GM13977 (cell line): ENCODE data around the gene HEMGN.

Source experiments
- DNase-seq: peaks from one replicate; pipeline ENCODE4 v3.0.0; 2012; ENCODE audit warnings: low spot score
- CTCF ChIP-seq: IDR thresholded peaks from 2 replicates; pipeline ENCODE4 v1.5.1; 2012; ENCODE audit warnings: mild to moderate bottlenecking, control low read depth; ENCODE audit not compliant: insufficient read depth; ENCODE audit errors: extremely low read depth, missing control alignments
- in situ Hi-C: fragments of 300-500 bp; cut with MboI; formaldehyde crosslinking; loops from one replicate; pipeline ENCODE4 v1.12.0; 2022; ENCODE audit warnings: low sequenced_read_pairs, low pct_unique_long_range_greater_than_20kb, mixed read lengths, inconsistent platforms; ENCODE audit not compliant: unreplicated experiment

Gene HEMGN

GRCh38 chr9:97900738-97901565, 37.0 kb downstream of the HEMGN start:
- in situ Hi-C loops, result no loop called here
- TF ChIP-seq CTCF, result peak; percentile 75
- peak; percentile 53 for DNase-seq

GRCh38 chr9:97900103-97900737, 37.8 kb downstream of the HEMGN start:
- TF ChIP-seq CTCF, result no peak
- no peak for DNase-seq
- in situ Hi-C loops, result no loop called here

GRCh38 chr9:97895695-97896332, 42.2 kb downstream of the HEMGN start:
- DNase-seq, result no peak
- peak; percentile 27 for TF ChIP-seq CTCF
- in situ Hi-C loops, result no loop called here

- in situ Hi-C loops, result no loop called here
- DNase-seq, result no peak
- no peak for TF ChIP-seq CTCF
Measured at GRCh38 chr9:97895211-97895610, 42.8 kb downstream of the HEMGN start.

GRCh38 chr9:97892421-97892820, 45.6 kb downstream of the HEMGN start:
- in situ Hi-C loops, result no loop called here
- no peak for TF ChIP-seq CTCF
- DNase-seq, result no peak

GRCh38 chr9:97891736-97892135, 46.2 kb downstream of the HEMGN start:
- no peak for TF ChIP-seq CTCF
- in situ Hi-C loops, result no loop called here
- DNase-seq, result no peak
